ENCODE data around the gene TRIM10. TPM values are rescaled to one million over a fixed set of nuclear protein-coding genes. Genes with fewer than 3 reads are reported as not detected.

TRIM10 gene
- under 1 TPM in 3 of 4 donors, not detected in 1; 0.17 to 0.50 (median 0.42) TPM for total RNA-seq

GRCh38 chr6:30160785-30161531 is at the start of gene TRIM10:
TSS of gene TRIM10 (minus strand) at chr6:30161211. CDS start at chr6:30160858, 353 bp downstream.
- peak; percentile 91 for DNase-seq (ENCODE audit: extremely low spot score)
- no peak within 1 kb of the TSS for H3K27ac ChIP-seq (replicated peaks in 1 of 4)
- no peak within 1 kb of the TSS for H3K4me3 ChIP-seq
- 76% methylated on average over 4 of the region's 4 CpGs for whole genome bisulfite sequencing
- H3K36me3 ChIP-seq, result no peaks in the 10 kb centered on the region
- no peaks in the 10 kb centered on the region for H3K9me3 ChIP-seq
- H3K4me1 ChIP-seq, result peaks cover 0 to 9% (median 4%) of the 10 kb centered on the region in 4 donors
- TF ChIP-seq CTCF (IDR thresholded peaks at IDR 0.05) (no peak), POLR2AphosphoS5 (IDR thresholded peaks at IDR 0.05) (no peak), POLR2A (IDR thresholded peaks at IDR 0.05; ENCODE audit: low read depth) (no peak), EP300 (IDR thresholded peaks at IDR 0.05) (no peak)
- H3K27me3 ChIP-seq, result peaks cover 0 to 30% (median 0%) of the 10 kb centered on the region in 4 donors
- intact Hi-C loops (cut with DNase I), result no loop called here

DNA sequence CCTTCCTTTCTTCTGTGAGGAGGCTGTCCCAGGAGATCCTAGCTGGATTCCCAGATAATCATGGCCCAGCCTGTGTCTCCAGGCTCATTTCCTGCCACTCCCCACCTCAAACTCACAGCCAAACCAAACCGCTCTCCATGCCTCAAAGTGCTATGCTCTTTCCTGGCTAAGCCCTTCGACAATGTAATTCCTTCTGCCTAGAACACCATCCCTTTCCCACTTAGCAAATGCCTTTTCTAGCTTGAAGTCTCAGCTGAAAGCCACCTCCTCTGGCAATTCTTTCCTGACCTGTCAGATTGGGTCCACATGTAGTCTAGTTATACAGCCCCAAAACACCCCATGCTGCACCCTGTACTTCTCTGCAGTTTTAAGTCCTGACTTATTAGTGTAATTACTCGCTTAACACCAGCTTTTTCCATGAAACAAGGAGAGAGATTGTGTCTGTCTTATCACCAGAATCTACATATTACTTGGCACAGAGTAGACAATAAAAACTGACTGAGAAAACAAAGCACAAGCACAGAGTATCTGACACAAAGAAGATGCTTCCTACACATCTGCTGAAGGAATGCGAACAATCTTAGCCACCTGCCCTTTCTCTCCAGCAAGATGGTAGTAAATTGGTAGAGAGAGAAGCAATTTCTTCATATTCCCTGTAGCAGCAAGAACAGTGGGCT is 46.7 kb upstream of the TRIM10 start:
- Histone ChIP-seq H3K4me3 (peak overlapping the region in 1 of 4 donors; percentile 10), H3K36me3 (no peaks in the 10 kb centered on the region), H3K9me3 (no peaks in the 10 kb centered on the region), H3K4me1 (peaks cover 46 to 79% (median 68%) of the 10 kb centered on the region in 4 donors), H3K27ac (replicated peaks in 1 of 4) (peak overlapping the region; percentile 70 to 77 (median 74)), H3K27me3 (no peaks in the 10 kb centered on the region)
- TF ChIP-seq EP300 (IDR thresholded peaks at IDR 0.05) (no peak), CTCF (IDR thresholded peaks at IDR 0.05) (no peak), POLR2A (IDR thresholded peaks at IDR 0.05; ENCODE audit: low read depth) (no peak), POLR2AphosphoS5 (IDR thresholded peaks at IDR 0.05) (no peak)
- DNase-seq (ENCODE audit: extremely low spot score), result no peak
- WGBS, result 72% methylated on average over 4 of the region's 4 CpGs
- intact Hi-C loops (cut with DNase I), result no loop called here

DNA sequence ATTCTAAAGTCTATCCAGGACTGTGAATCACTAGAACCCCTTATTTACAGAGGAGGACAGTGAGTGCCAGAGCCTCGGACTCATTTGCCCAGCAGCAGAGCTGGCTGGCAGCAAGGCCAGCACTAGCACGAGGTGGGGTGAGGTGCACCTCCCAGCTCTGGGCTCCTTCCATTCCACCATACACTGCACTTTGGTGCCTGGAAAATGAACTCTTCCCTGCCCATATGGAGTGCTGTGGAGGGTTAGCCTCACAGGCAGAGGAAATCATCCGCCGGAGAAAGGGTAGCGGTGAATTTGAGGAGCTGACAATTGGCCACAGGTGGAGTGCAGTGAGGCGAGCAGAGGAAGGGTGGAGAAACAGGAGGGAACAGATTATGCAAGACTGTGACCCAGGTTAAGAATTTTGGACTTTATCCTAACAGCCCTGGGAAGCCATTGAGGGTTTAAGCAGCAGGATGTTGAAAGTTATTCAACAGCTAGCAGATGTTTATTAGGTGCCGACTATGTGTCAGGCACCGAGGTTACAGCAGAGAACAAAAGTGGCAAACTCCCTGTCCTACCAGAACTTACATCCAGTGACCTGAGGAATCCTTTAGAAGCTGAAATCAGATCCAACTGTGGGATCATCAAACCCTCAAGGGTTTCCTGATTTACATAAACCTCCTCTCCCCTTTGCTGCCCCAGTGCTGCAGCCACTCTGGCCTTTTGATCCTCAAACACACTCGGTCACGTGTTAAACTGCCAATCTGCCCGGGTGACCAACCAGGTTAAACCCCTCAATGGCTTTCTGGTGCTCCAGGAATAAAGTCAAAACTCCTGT is 46.0 kb upstream of the TRIM10 start:
- WGBS, result 36% methylated on average over 9 of the region's 11 CpGs
- TF ChIP-seq POLR2A (IDR thresholded peaks at IDR 0.05; ENCODE audit: low read depth) (no peak), POLR2AphosphoS5 (IDR thresholded peaks at IDR 0.05) (peak; percentile 39 to 53)
- DNase-seq (ENCODE audit: extremely low spot score), result no peak
- Histone ChIP-seq H3K9me3 (no peaks in the 10 kb centered on the region), H3K27ac (replicated peaks in 1 of 4) (peak overlapping the region; percentile 70 to 77 (median 74)), H3K36me3 (no peaks in the 10 kb centered on the region), H3K27me3 (no peaks in the 10 kb centered on the region), H3K4me1 (peaks cover 42 to 78% (median 63%) of the 10 kb centered on the region in 4 donors), H3K4me3 (peak overlapping the region in 1 of 4 donors; percentile 10)
- intact Hi-C loops (cut with DNase I), result no loop called here

DNA sequence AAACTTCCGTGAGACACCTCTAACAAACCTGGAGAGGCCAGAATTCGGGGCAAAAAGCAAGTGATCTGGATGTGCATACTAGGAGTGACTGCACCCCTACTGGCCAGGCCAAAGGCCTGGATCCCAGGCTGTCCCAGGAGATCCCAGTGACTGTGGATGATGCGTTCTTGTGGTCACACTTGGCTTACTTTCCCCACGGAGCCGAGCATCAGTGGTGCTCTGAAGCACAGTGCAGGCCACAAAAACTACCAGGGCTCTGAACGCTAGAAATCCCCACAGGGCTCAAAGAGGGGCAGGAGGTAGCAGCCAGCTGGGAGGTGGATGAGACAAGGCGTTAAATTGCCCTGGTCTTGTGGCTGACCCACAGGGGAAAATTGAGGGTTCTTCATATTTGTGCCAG is 45.1 kb upstream of the TRIM10 start:
- WGBS, result 73% methylated on average over 7 of the region's 7 CpGs

More for the DNA sequence above, 45.1 kb upstream of the TRIM10 start:
- TF ChIP-seq POLR2A (IDR thresholded peaks at IDR 0.05; ENCODE audit: low read depth), result no peak
- no peak for TF ChIP-seq POLR2AphosphoS5 (IDR thresholded peaks at IDR 0.05)
- no peak for TF ChIP-seq CTCF (IDR thresholded peaks at IDR 0.05)
- TF ChIP-seq EP300 (IDR thresholded peaks at IDR 0.05), result no peak
- Histone ChIP-seq H3K27ac (replicated peaks in 1 of 4) (peak overlapping the region in 3 of 4 donors; percentile 70 to 77 (median 73)), H3K4me3 (no peak overlapping the region), H3K9me3 (no peaks in the 10 kb centered on the region), H3K27me3 (no peaks in the 10 kb centered on the region), H3K4me1 (peaks cover 42 to 75% (median 63%) of the 10 kb centered on the region in 4 donors), H3K36me3 (no peaks in the 10 kb centered on the region)
- intact Hi-C loops (cut with DNase I), result no loop called here
- no peak for DNase-seq (ENCODE audit: extremely low spot score)
